GM18520 (cell line): Measurements from ENCODE around the gene PTPRH.

Source experiments
- ATAC-seq: cut with Tn5 transposase; IDR thresholded peaks from one replicate; pipeline ENCODE4 v1.9.1; 2021; ENCODE audit not compliant: unreplicated experiment

Gene PTPRH

GRCh38 chr19:55134736-55135135 lies 74.6 kb downstream of the PTPRH start:
- no peak for ATAC-seq

DNA sequence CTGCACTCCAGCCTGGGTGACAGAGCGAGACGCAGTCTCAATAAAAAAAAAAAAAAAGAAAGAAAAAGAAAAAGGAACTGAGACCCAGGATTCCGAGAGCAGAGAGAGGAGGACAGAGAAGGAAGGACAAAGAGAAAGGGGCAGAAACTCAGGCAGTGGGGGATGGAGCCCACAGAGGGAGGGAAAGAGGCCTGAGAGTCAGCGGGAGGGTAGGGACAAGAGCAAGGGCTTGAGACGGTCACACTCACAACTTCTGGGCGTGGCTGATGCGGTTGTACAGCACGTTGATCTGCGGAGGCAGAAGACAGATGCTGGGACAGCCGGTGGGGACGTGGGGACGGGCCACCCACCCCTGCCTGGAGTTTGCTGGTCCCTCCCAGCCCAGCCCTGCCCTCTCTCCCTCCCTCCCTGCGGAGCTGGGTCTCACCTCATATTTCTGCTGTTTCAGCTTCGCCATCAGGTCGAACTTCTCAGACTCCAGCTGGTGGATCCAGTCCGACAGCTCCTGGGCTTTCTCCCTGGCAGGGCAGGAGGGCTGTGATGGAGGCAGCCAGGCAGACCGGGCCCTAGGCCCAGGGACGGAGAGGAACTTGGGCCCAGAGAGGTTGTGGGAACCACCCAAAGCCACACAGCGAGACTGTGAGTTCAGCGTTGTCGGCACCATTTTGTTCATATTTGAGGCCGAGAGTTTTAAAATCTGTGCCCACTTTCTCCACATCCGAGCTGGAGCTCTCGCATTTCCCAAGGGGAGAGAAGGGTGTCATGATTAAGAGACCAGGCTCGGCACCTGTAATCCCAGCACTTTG lies 75.5 kb downstream of the PTPRH start:
- ATAC-seq = no peak

GRCh38 chr19:55132453-55133129 lies 76.7 kb downstream of the PTPRH start:
- ATAC-seq = no peak

DNA sequence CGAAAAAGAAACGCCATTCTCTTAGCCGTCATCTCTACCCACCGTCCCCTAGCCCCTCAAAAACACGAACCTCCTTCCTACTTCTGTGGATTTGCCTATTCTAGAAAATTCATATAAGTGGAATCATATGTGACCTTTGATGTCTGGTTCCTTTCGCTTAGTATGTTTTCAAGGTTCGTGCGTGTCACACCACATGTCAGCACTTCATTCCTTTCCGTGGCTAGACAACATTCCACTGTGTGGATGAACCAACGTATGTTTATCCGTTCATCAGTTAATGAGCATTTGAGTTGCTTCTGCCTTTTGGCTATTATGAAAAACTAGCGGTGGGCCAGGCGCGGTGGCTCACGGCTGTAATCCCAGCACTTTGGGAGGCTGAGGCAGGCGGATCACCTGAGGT lies 77.9 kb downstream of the PTPRH start:
- ATAC-seq = no peak
